Tibial nerve (tissue), 4 donors: ENCODE results near the gene ZBTB40. TPM values are rescaled to one million over a fixed set of nuclear protein-coding genes. Genes with fewer than 3 reads are reported as not detected.

ENCODE experiments used
- DNase-seq, 2 donors: peaks; one replicate each; pipeline ENCODE4 v3.0.0-alpha.2; 2019; ENCODE audit warnings: low spot score in 2 of 2
- H3K27ac ChIP-seq, 4 donors: fragments of 200-600 bp; sonication (generic) in 3 of 4; one replicate each; pipeline ENCODE4 v1.5.1; 2017 to 2019; ENCODE audit warnings: mild to moderate bottlenecking in 1 of 4
- H3K27me3 ChIP-seq, 2 donors: fragments of 200-600 bp; sonication (generic) in 1 of 2; one replicate each; pipeline versions ENCODE4 v1.5.1 to v1.6.0; 2017 to 2019
- H3K36me3 ChIP-seq, 3 donors: fragments of 200-600 bp; sonication (generic); one replicate each; pipeline ENCODE4 v1.5.1; 2018 to 2019
- H3K4me1 ChIP-seq, 4 donors: fragments of 200-600 bp; sonication (generic) in 3 of 4; one replicate each; pipeline ENCODE4 v1.5.1; 2017 to 2019
- H3K4me3 ChIP-seq, 4 donors: fragments of 200-600 bp; sonication (generic) in 3 of 4; one replicate each; pipeline ENCODE4 v1.5.1; 2017 to 2019; ENCODE audit warnings: mild to moderate bottlenecking in 1 of 4, moderate library complexity in 1 of 4
- H3K9me3 ChIP-seq, 4 donors: fragments of 200-600 bp; sonication (generic) in 3 of 4; one replicate each; pipeline ENCODE4 v1.5.1; 2017 to 2019
- EP300 ChIP-seq, 2 donors: sonication (generic); formaldehyde crosslinking; IDR thresholded peaks; one replicate each; pipeline ENCODE4 v1.6.1; 2017; ENCODE audit warnings: antibody characterized with exemption in 2 of 2, mild to moderate bottlenecking in 1 of 2
- POLR2A ChIP-seq, 2 donors: fragments of 450-650 bp; IDR thresholded peaks; one replicate each; pipeline ENCODE4 v1.6.1; 2017; ENCODE audit warnings: antibody characterized with exemption in 2 of 2, mild to moderate bottlenecking in 2 of 2, moderate library complexity in 2 of 2
- whole genome bisulfite sequencing, 2 donors: methylation state at CpG; one replicate each; pipeline ENCODE4 v1.1.5; 2018; 5-methylcytosine and 5-hydroxymethylcytosine counted together
- total RNA-seq, 4 donors: library from RNA; depleted of rRNA; stranded (reverse); fragments of >200 nt; gene quantifications; one replicate each; pipeline ENCODE4 v1.1.0, GENCODE V29; 2016
- TF ChIP-seq, protein P1 (sequence below), 5 experiments: fragments of 200-600 bp in 3 of 5; fragments of 450-650 bp in 2 of 5; sonication (generic) in 3 of 5; IDR thresholded peaks; one replicate each; pipeline ENCODE4 v1.5.1; 2016 to 2019; ENCODE audit warnings: antibody characterized with exemption in 5 of 5, mild to moderate bottlenecking in 3 of 5, moderate library complexity in 2 of 5

The ZBTB40 gene
- total RNA-seq, 4 donors from 2014 or later: 17.8 to 21.2 (median 18.2) TPM

DNA sequence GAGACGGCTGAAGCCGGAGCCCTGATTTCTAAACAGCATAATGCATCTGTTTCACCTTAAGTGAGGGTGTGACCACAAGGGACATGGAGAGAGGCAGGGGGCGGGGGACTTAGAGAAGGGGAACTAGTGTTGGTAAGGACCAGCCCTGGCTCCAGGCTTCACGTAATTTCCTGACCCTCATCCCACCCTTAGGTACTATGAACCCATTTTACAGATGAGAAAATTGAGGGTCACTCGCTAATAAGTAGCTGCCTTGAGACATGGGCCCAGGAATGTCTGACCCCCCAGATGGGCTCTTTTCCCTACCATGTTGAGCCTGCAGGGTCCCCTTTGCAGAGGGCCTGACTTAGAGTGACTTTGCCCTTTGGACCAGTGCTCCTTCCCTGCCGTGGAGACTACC is 116.3 kb downstream of the ZBTB40 start:
- H3K4me3 ChIP-seq: no peak overlapping the region
- H3K36me3 ChIP-seq: no peaks in the 10 kb centered on the region
- peaks cover 0 to 72% of the 10 kb centered on the region in 2 donors for H3K27me3 ChIP-seq
- WGBS, 2 donors: 74 to 76% methylated on average over 6 of the region's 6 CpGs
- H3K9me3 ChIP-seq: no peaks in the 10 kb centered on the region
- TF ChIP-seq EP300 (IDR thresholded peaks at IDR 0.05) (no peak), POLR2A (IDR thresholded peaks at IDR 0.05) (no peak)
- TF ChIP-seq, protein P1, sequence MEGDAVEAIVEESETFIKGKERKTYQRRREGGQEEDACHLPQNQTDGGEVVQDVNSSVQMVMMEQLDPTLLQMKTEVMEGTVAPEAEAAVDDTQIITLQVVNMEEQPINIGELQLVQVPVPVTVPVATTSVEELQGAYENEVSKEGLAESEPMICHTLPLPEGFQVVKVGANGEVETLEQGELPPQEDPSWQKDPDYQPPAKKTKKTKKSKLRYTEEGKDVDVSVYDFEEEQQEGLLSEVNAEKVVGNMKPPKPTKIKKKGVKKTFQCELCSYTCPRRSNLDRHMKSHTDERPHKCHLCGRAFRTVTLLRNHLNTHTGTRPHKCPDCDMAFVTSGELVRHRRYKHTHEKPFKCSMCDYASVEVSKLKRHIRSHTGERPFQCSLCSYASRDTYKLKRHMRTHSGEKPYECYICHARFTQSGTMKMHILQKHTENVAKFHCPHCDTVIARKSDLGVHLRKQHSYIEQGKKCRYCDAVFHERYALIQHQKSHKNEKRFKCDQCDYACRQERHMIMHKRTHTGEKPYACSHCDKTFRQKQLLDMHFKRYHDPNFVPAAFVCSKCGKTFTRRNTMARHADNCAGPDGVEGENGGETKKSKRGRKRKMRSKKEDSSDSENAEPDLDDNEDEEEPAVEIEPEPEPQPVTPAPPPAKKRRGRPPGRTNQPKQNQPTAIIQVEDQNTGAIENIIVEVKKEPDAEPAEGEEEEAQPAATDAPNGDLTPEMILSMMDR (IDR thresholded peaks at IDR 0.05): no peak
- H3K4me1 ChIP-seq: peaks cover 0 to 9% (median 0%) of the 10 kb centered on the region in 4 donors
- H3K27ac ChIP-seq: no peak overlapping the region
- no peak for DNase-seq

DNA sequence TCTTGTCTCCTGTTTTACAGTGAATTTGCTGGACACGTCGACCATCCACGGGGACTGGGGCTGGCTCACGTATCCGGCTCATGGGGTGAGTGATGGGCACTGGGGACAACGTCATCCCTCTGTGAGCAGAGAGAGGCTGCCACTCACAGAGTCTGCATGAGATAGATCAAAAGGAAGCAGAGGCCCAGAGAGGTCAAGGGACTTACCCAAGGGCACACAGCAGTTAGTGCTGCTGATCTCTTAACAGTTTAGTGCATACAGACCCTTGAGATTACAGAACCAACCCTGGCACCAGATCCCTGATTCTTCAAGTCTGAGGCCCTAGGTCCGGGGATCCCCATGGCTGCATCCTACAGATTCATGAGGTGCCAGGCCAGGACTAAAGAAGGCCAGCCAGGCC is 117.6 kb downstream of the ZBTB40 start:
- Histone ChIP-seq H3K27me3 (peaks cover 0 to 72% of the 10 kb centered on the region in 2 donors), H3K4me3 (no peak overlapping the region), H3K9me3 (no peaks in the 10 kb centered on the region), H3K4me1 (peaks cover 0 to under 1% (median 0%) of the 10 kb centered on the region in 4 donors), H3K27ac (no peak overlapping the region), H3K36me3 (no peaks in the 10 kb centered on the region)
- no peak for DNase-seq
- TF ChIP-seq EP300 (IDR thresholded peaks at IDR 0.05) (no peak), POLR2A (IDR thresholded peaks at IDR 0.05) (no peak)
- TF ChIP-seq, protein P1 (IDR thresholded peaks at IDR 0.05): no peak
- 75 to 82% methylated on average over 4 to 7 of the region's 7 CpGs for WGBS, 2 donors

- 85 to 86% methylated on average over 34 of the region's 34 CpGs for WGBS, 2 donors
- H3K4me3 ChIP-seq: no peak overlapping the region
- H3K4me1 ChIP-seq: no peaks in the 10 kb centered on the region
- H3K36me3 ChIP-seq: no peaks in the 10 kb centered on the region
- H3K27ac ChIP-seq: no peak overlapping the region
- no peak for DNase-seq
- no peaks in the 10 kb centered on the region for H3K9me3 ChIP-seq
- TF ChIP-seq EP300 (IDR thresholded peaks at IDR 0.05) (no peak), POLR2A (IDR thresholded peaks at IDR 0.05) (no peak)
- TF ChIP-seq, protein P1 (IDR thresholded peaks at IDR 0.05): no peak
- H3K27me3 ChIP-seq: peaks cover 0 to 68% of the 10 kb centered on the region in 2 donors
Measured at GRCh38 chr1:22570140-22570909, 118.7 kb downstream of the ZBTB40 start.

- Histone ChIP-seq H3K27ac (no peak overlapping the region), H3K9me3 (no peaks in the 10 kb centered on the region), H3K27me3 (peaks cover 0 to 43% of the 10 kb centered on the region in 2 donors), H3K4me3 (no peak overlapping the region), H3K36me3 (no peaks in the 10 kb centered on the region), H3K4me1 (no peaks in the 10 kb centered on the region)
- TF ChIP-seq POLR2A (IDR thresholded peaks at IDR 0.05): no peak
- TF ChIP-seq, protein P1 (IDR thresholded peaks at IDR 0.05): no peak
- TF ChIP-seq EP300 (IDR thresholded peaks at IDR 0.05): no peak
- DNase-seq: no peak
- WGBS, 2 donors: 27 to 48% methylated on average over 3 to 9 of the region's 9 CpGs
Measured at GRCh38 chr1:22572818-22573217, 121.2 kb downstream of the ZBTB40 start.

GRCh38 chr1:22573237-22573636 is 121.6 kb downstream of the ZBTB40 start:
- 67 to 71% methylated on average over 7 of the region's 7 CpGs for WGBS, 2 donors
- Histone ChIP-seq H3K4me3 (no peak overlapping the region), H3K4me1 (no peaks in the 10 kb centered on the region), H3K27me3 (peaks cover 0 to 41% of the 10 kb centered on the region in 2 donors), H3K27ac (no peak overlapping the region), H3K9me3 (no peaks in the 10 kb centered on the region), H3K36me3 (no peaks in the 10 kb centered on the region)
- no peak for TF ChIP-seq POLR2A (IDR thresholded peaks at IDR 0.05)
- TF ChIP-seq, protein P1 (IDR thresholded peaks at IDR 0.05): no peak
- TF ChIP-seq EP300 (IDR thresholded peaks at IDR 0.05): no peak
- no peak for DNase-seq
